GM12875 (cell line): Measurements from ENCODE around the gene ZDHHC4.
"Not testable (repeated sequence)": the region's sequence is repeated elsewhere in the genome, so short reads cannot be mapped to it uniquely, and the experiment has no call there.

ENCODE experiments used
- H3K4me3 ChIP-seq: one replicate; pipeline ENCODE4 v1.5.1; 2011; ENCODE audit warnings: low read depth, low read length, control low read depth
- TF ChIP-seq, protein P1 (sequence below): IDR thresholded peaks from 2 replicates; pipeline ENCODE4 v1.5.1; 2011; ENCODE audit warnings: low read depth, mild to moderate bottlenecking, control low read depth, inconsistent platforms, low read length, moderate library complexity, borderline replicate concordance; ENCODE audit not compliant: insufficient read depth

ZDHHC4 gene

DNA sequence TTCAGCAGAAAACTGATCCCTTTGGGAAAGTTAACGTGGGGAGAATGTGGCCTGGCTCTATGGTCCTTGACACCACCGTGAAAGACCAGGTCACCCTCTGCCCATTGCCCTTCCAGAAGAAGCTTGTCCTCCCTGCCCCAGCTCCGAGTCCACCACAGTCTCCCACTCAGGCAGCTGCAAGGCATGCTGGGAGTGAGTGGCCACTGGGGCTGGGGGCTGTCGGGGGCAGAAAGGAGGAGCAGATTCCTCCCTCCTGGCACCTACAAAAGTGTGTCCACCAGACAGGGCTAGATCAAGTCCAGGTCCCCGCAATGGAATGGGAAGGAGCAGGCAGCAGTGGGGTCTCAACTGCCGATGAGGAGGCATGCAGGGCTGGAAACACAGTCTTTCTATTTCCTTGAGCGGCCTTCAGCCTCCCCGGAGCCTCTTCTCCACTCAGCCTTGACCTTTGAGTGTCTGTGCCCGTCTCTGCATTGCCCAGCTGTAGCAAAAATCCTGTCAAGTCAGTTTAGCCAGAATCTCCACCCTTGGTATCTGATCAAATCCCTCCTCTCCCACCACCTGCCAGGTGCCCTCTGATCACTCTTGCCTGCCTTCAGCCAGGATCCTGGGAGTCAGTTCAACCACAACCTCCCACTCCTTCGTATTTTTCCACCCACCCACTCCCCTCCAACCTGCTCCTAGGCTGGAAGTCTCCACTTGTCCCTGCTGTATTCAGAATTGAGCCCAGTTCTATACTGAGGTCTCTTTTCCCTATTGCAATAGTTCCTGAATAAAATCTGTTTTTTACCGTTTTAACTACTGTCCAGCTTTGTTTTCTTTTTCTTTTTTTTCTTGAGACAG is 53.0 kb downstream of the ZDHHC4 start:
- no peak overlapping the region for H3K4me3 ChIP-seq
- TF ChIP-seq, protein P1, sequence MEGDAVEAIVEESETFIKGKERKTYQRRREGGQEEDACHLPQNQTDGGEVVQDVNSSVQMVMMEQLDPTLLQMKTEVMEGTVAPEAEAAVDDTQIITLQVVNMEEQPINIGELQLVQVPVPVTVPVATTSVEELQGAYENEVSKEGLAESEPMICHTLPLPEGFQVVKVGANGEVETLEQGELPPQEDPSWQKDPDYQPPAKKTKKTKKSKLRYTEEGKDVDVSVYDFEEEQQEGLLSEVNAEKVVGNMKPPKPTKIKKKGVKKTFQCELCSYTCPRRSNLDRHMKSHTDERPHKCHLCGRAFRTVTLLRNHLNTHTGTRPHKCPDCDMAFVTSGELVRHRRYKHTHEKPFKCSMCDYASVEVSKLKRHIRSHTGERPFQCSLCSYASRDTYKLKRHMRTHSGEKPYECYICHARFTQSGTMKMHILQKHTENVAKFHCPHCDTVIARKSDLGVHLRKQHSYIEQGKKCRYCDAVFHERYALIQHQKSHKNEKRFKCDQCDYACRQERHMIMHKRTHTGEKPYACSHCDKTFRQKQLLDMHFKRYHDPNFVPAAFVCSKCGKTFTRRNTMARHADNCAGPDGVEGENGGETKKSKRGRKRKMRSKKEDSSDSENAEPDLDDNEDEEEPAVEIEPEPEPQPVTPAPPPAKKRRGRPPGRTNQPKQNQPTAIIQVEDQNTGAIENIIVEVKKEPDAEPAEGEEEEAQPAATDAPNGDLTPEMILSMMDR, result no peak

DNA sequence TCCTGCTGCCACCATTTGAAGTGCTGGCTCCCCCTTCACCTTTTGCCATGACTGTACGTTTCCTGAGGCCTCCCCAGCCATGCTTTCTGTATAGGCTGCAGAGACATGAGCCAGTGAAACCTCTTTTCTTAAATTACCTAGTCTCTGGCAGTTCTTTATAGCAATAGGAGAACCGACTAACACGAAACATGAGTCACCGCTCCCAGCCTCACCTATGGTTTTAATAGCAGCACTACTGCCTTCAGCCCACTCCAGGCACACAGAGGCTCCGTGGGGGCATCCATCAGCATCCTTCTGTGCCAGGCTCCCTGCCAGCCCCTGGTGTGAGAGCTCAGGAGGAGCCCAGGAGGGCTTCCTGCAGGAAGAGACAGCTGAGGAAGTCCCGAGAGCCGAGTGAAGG is 54.4 kb downstream of the ZDHHC4 start:
- H3K4me3 ChIP-seq, result no peak overlapping the region
- TF ChIP-seq, protein P1, result no peak

DNA sequence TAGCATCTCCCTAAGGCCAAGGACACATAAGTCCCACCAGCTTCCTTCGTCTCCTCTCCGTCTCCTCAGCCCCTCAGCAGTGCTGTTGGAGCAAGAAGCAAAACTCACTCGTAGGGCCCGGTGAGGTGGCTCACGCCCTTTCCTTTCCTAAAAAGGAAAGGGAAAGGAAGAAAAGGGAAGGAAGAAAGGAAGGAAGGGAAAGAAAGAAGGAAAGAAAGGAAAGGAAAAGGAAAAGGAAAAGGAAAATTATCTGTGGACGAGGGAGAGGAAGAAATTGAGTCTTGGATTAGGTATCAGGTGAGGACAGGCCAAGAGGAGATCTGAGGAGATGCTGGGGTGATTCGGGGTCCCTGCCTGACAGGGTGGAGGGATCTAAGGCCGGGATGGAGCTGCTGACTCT is 56.8 kb downstream of the ZDHHC4 start:
- H3K4me3 ChIP-seq, result no peak overlapping the region
- TF ChIP-seq, protein P1, result no peak

DNA sequence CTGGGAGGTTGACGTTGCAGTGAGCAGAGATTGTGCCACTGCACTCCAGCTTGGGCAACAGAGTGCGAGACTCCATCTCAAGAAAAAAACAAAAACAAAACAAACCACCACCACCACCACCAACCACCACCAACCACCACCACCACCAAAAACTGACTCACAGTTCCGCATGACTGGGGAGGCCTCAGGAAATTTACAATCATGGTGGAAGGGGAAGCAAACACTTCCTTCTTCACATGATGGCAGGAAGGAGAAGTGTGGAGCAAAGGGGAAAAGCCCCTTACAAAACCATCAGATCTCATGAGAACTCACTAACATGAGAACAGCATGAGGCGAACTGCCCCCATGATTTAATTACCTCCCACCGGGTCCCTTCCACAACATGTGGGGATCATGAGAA is 57.7 kb downstream of the ZDHHC4 start:
- H3K4me3 ChIP-seq, result not testable (repeated sequence)

DNA sequence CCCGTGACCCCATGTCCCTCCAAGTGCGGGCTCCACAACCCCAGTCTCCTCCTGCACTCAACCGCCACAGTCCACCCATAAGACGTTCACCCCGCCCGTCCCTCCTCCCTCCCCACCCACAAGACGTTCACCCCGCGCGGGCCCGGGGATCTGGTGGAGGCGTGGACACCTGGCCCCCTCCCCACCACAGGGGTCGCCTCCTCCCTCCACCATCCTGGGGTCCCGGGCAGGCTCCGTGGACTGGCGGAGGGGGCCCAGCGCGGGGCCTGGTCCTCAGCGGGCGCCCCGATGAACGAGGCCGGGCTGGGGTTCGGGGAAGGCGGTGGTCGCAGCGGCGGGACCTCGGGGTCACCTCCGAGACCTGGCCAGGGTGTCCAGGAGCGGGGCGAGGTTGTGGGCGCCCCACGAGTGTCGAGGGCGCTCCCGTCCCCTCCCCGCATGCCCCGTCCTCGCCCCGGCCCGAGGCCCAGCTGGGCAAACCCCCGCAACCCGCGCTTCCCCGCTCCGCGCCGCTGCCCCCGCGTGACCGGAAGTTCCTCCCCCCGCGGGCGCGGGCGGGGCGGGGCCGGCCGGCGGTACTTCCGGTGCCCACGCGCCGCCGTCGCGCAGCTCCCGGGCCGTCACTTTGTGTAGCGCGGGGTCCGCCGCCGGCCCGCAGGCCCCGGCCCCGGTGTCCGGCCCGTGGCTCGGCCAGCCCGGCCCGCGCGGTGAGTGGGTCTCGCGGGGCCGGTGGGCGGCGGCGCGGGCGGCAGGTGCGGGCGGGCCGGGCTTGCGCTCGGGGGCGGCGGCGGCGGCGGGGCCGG is 59.7 kb downstream of the ZDHHC4 start, which contains the start of gene ZNF316:
Gene ZNF316, plus strand, starts transcription at position 578 of the 803 bp plus-strand sequence. CDS start 5,092 bp downstream, outside the sequence.
- TF ChIP-seq, protein P1, result no peak
- H3K4me3 ChIP-seq, result peak within 1 kb of the TSS; percentile 81

DNA sequence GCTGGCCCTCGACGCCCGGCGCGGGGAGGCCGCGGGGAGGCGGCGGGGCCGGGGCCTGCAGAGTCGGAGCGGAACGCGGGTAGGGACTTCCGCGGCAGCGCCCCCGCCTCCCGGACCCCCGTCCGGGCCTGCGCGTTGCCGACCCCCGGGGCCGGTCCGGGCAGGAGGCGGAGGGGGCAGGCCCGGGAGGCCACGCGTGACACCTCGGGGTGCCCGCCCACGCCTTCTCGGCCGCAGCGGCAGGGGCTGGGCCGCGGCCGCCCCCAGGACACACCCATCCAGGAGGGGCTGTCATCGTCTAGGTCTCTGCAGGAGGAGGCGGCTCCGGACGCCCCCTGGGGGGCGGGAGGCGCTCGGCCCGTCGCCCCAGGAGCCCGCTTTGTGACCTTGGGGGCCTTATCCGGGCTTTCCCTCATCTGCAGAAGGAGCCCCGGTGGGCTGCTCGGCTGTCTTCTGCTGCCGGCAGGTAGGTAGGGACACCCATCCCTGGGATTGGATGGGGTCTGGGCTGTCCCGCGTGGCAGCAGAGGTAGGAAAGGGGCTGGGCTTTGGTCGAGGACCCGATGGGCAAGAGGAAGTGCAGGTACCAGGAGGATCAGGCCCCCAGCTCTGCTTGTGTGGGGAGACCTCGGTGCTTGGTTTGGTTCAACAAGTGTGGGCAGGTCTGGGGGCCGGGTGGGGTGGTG is 60.4 kb downstream of the ZDHHC4 start:
- TF ChIP-seq, protein P1, result peak; percentile 70
- peak overlapping the region; percentile 81 for H3K4me3 ChIP-seq
